PFSK-1 (cell line): ENCODE data around the gene RPS6KA5.

Experiments
- FOXP2 ChIP-seq: optimal IDR thresholded peaks from 2 replicates; pipeline ENCODE3; 2011; ENCODE audit warnings: borderline replicate concordance, control low read depth, inconsistent platforms; ENCODE audit not compliant: insufficient read depth; ENCODE audit errors: extremely low read length, extremely low read depth
- POLR2AphosphoS5 ChIP-seq: IDR thresholded peaks from 2 replicates; pipeline ENCODE4 v1.6.1; 2012; ENCODE audit warnings: low read depth, mild to moderate bottlenecking, control low read depth, low read length, moderate library complexity
- SIN3A ChIP-seq: IDR thresholded peaks from 2 replicates; pipeline ENCODE4 v1.6.1; 2012; ENCODE audit warnings: mild to moderate bottlenecking, low read length, moderate library complexity, borderline replicate concordance; ENCODE audit not compliant: insufficient read depth
- TAF1 ChIP-seq: IDR thresholded peaks from 2 replicates; pipeline ENCODE4 v1.6.1; 2012; ENCODE audit warnings: low read length, control low read depth, borderline replicate concordance; ENCODE audit not compliant: insufficient read depth
- TF ChIP-seq, protein P1 (sequence below), 2 experiments: IDR thresholded peaks; 2 replicates each; pipeline versions ENCODE4 v1.6.1 to v1.8.0; 2011 to 2012; ENCODE audit warnings: low read depth in 2 of 2, low read length in 2 of 2, control low read depth in 1 of 2, inconsistent platforms in 1 of 2, mild to moderate bottlenecking in 1 of 2, moderate library complexity in 1 of 2; ENCODE audit not compliant: insufficient read depth in 1 of 2

Gene RPS6KA5

DNA sequence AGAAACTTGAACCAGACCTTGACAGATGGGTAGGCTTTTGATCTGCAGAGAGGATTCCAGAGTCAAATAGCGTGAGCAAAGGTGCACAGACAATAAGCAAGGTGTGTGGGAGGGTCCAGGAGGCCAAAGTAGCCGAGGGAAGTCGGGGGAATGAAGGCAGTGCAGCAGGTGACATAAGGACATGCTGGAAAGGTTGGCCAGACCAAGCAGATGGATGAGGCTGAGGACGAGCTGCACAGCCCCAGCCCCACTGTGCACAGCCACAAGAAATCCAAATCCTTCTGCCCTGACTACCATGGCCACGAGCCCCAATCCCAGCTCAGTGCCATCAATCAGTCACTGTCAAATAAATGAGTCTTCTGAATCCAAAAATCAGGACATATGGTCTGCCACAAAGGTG is 249.6 kb downstream of the RPS6KA5 start:
- TF ChIP-seq TAF1 (no peak), POLR2AphosphoS5 (no peak), SIN3A (no peak), FOXP2 (no peak)
- TF ChIP-seq, protein P1, sequence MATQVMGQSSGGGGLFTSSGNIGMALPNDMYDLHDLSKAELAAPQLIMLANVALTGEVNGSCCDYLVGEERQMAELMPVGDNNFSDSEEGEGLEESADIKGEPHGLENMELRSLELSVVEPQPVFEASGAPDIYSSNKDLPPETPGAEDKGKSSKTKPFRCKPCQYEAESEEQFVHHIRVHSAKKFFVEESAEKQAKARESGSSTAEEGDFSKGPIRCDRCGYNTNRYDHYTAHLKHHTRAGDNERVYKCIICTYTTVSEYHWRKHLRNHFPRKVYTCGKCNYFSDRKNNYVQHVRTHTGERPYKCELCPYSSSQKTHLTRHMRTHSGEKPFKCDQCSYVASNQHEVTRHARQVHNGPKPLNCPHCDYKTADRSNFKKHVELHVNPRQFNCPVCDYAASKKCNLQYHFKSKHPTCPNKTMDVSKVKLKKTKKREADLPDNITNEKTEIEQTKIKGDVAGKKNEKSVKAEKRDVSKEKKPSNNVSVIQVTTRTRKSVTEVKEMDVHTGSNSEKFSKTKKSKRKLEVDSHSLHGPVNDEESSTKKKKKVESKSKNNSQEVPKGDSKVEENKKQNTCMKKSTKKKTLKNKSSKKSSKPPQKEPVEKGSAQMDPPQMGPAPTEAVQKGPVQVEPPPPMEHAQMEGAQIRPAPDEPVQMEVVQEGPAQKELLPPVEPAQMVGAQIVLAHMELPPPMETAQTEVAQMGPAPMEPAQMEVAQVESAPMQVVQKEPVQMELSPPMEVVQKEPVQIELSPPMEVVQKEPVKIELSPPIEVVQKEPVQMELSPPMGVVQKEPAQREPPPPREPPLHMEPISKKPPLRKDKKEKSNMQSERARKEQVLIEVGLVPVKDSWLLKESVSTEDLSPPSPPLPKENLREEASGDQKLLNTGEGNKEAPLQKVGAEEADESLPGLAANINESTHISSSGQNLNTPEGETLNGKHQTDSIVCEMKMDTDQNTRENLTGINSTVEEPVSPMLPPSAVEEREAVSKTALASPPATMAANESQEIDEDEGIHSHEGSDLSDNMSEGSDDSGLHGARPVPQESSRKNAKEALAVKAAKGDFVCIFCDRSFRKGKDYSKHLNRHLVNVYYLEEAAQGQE (IDR thresholded peaks at IDR 0.05; ENCODE audit: insufficient read depth in 1 of 2, low read depth in 2 of 2, low read length in 2 of 2), result no peak

DNA sequence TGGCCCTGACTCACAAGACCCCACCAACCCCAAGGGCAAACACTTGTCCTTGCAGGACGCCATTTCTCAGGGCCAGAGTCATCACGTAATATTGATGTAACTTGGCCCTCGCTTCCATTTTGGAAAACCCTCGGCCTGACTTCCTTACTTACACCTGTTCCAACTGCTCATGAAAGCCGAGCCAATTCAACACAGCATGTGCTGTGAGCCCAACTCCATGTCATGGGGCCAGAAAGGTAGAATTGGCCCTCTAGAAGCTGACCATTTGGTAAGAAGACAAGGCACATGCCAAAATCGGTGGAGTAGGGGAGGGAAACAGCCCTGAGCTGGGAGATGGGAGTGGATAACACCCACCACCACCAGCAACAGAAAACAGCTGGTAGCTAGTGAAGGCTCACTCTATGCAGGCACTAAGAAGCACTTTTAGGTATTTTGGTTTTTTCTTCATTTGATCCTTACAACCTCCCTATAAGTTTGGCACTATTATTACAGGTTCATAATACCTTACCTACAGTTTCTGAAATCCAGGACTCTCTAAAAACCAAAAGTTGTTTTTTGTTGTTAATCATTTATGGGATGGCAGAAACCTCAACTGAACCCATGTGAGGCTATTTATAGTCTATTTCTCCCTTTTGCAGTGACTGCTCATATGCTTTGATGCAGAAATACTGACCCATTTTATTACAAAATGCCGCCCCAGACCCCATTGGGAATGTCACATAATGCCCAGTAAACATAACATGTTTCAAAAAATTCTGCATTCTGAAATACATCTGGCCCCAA is 250.7 kb downstream of the RPS6KA5 start:
- TF ChIP-seq, protein P1 (IDR thresholded peaks at IDR 0.05; ENCODE audit: insufficient read depth in 1 of 2, low read depth in 2 of 2, low read length in 2 of 2), result no peak
- TF ChIP-seq POLR2AphosphoS5, result no peak
- no peak for TF ChIP-seq FOXP2
- no peak for TF ChIP-seq TAF1
- no peak for TF ChIP-seq SIN3A

DNA sequence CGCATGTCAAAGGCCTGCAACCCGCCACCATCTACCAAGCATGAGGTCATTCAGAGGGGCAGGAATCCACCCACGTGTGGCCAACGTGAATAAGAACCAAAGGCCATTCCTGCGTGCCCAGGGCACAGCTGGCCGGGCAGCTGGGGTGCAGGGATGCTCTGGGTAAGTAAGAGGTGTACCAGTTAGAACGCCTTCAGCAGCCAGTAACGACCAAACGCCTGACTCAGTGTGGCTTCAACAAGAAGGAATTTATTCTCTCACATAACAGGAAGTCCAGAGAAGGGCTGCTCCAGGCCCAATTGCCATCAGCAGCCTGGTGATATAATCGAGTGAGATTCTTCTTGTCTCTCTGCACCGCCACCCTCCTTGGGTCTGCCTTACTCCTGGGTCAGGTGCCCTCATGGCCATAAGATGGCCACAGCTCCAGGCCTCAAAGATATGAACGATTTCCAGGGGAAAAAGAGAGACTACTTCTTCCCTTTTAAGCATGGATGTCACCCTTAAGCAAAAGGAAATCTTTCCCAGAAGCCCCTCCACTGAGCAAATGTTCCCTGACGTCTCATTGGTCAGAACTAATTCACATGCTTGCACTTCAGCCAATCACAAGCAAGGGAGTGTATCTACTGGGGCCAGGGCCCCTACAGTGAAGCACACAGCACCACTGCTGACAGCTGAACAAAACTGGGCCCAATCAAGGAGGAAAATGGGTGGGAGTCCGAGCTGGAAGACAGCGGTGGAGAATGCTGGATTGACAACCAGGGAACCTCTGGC is 251.5 kb downstream of the RPS6KA5 start:
- TF ChIP-seq SIN3A (no peak), POLR2AphosphoS5 (no peak), FOXP2 (no peak), TAF1 (no peak)
- TF ChIP-seq, protein P1 (IDR thresholded peaks at IDR 0.05; ENCODE audit: insufficient read depth in 1 of 2, low read depth in 2 of 2, low read length in 2 of 2), result no peak

DNA sequence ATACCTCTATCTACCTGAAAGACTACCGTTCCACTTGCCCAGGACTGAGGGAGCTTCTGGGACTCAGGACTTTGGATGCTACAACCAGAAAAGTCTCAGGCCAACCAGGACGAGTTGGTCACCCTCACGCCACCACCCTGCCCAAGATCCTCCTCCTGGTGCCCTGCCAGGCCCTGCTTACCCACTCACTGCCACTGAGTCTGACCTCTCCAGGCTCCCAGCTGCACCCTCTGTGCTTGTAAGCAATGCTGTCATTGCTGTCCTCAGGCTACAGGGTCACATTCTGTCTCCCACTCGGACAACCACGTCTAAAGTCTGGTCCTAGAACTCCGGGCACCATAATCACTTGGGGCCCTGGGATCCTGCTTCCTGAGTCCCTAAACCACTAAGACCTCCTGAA is 253.4 kb downstream of the RPS6KA5 start:
- no peak for TF ChIP-seq SIN3A
- no peak for TF ChIP-seq FOXP2
- no peak for TF ChIP-seq TAF1
- TF ChIP-seq, protein P1 (IDR thresholded peaks at IDR 0.05; ENCODE audit: insufficient read depth in 1 of 2, low read depth in 2 of 2, low read length in 2 of 2), result no peak
- TF ChIP-seq POLR2AphosphoS5, result no peak
